ENCODE data around the gene PRKN. TPM values are rescaled to one million over a fixed set of nuclear protein-coding genes. Genes with fewer than 3 reads are reported as not detected.

PRKN gene
- total RNA-seq, 2 donors from 2014 or later = 3.3 to 4.8 TPM

GRCh38 chr6:161745594-161746141, 981.9 kb downstream of the PRKN start:
- TF ChIP-seq, protein P1, sequence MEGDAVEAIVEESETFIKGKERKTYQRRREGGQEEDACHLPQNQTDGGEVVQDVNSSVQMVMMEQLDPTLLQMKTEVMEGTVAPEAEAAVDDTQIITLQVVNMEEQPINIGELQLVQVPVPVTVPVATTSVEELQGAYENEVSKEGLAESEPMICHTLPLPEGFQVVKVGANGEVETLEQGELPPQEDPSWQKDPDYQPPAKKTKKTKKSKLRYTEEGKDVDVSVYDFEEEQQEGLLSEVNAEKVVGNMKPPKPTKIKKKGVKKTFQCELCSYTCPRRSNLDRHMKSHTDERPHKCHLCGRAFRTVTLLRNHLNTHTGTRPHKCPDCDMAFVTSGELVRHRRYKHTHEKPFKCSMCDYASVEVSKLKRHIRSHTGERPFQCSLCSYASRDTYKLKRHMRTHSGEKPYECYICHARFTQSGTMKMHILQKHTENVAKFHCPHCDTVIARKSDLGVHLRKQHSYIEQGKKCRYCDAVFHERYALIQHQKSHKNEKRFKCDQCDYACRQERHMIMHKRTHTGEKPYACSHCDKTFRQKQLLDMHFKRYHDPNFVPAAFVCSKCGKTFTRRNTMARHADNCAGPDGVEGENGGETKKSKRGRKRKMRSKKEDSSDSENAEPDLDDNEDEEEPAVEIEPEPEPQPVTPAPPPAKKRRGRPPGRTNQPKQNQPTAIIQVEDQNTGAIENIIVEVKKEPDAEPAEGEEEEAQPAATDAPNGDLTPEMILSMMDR (conservative IDR thresholded peaks at IDR 0.05) = no peak
- Mint-ChIP-seq H3K27me3 (ENCODE audit: insufficient read depth) (no peaks in the 10 kb centered on the region), H3K4me1 (peaks cover 20% of the 10 kb centered on the region), H3K36me3 (ENCODE audit: low read depth) (no peaks in the 10 kb centered on the region), H3K4me3 (no peak overlapping the region), H3K9me3 (no peaks in the 10 kb centered on the region), H3K27ac (no peak overlapping the region)
- no peak overlapping the region for H3K4me3 ChIP-seq (ENCODE audit: low read length)
- H3K27me3 ChIP-seq (ENCODE audit: control insufficient read depth, insufficient read depth, low read length, poor library complexity, severe bottlenecking) = no peaks in the 10 kb centered on the region
- H3K9me3 ChIP-seq (ENCODE audit: control insufficient read depth, low read length) = no peaks in the 10 kb centered on the region
- 68 to 76% methylated on average over 3 to 5 of the region's 5 CpGs for WGBS, 2 experiments (ENCODE audit: insufficient coverage in 1 of 2, insufficient read length in 1 of 2)
- DNase-seq = no peak
- no peak overlapping the region for H3K27ac ChIP-seq (ENCODE audit: low read depth, low read length)
- no peak overlapping the region for H3K9ac ChIP-seq (ENCODE audit: extremely low read depth, low read length, poor library complexity, severe bottlenecking)
- peaks cover 9% of the 10 kb centered on the region for H3K4me1 ChIP-seq (ENCODE audit: control insufficient read depth, insufficient read depth, low read length)
- no peaks in the 10 kb centered on the region for H3K36me3 ChIP-seq (ENCODE audit: control insufficient read depth, insufficient read depth, low read length)

DNA sequence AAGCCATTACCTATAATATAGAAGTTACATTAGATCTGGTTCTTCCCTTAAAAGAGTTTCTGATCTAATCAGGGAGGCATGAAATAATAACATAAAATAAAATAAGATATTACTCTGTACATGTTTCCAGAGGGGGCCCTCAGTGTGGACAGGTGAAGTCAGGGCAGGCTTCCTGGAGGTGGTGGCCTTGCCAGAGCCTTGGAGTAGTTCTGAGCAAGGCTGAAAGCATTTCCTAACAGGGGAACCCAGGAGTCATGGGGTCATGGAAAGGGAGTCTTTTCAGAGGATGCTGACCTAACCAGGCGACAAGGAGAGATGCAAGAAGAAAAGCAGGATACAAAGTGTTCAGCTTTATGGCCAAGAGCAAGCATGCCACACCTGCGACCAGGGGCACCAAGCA, 982.4 kb downstream of the PRKN start:
- WGBS, 2 experiments (ENCODE audit: insufficient coverage in 1 of 2, insufficient read length in 1 of 2) = 88 to 89% methylated on average over 1 to 2 of the region's 2 CpGs

DNA sequence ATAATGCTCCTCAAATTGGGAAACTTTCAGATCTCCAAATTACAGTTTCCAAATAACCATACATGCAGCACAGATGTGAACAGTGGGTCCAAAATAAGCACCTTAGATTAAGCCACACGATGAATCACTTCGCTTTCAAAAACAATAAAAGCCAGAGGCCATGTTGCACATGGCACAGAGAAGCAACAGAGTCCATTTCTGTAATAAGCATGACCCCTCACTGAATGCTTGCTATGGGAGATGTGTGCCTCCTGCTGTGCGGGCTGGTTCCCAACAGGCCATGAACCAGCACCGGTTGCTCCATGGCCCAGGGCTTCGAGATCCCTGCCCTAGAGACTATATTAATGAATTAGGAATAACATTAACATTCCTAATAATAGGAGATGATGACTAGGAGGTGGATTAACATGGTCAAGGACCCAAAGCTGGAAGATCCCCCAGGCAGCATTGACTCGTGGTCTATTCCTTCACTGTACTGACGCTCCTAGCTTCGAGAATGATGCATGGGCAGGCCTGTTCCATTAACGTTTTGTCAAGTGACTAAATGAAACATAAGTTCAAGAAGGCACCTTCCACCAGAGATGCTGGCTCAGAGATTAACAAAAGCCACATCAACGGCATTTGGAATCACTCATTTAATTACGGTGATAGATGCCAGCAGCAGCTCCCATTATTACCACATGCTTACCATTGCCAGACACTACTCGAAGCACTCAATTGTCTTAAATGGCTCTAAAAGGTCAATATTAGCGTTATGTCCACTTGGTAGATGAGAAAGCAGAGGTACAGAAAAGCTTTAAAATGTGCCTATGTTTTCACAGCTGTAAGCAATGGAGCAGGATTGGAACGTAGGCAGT, 983.1 kb downstream of the PRKN start:
- Histone ChIP-seq H3K9me3 (ENCODE audit: control insufficient read depth, low read length) (no peaks in the 10 kb centered on the region), H3K9ac (ENCODE audit: extremely low read depth, low read length, poor library complexity, severe bottlenecking) (no peak overlapping the region), H3K4me3 (ENCODE audit: low read length) (no peak overlapping the region), H3K4me1 (ENCODE audit: control insufficient read depth, insufficient read depth, low read length) (peaks cover 9% of the 10 kb centered on the region), H3K27me3 (ENCODE audit: control insufficient read depth, insufficient read depth, low read length, poor library complexity, severe bottlenecking) (no peaks in the 10 kb centered on the region), H3K36me3 (ENCODE audit: control insufficient read depth, insufficient read depth, low read length) (no peaks in the 10 kb centered on the region), H3K27ac (ENCODE audit: low read depth, low read length) (no peak overlapping the region)
- Mint-ChIP-seq H3K4me1 (peaks cover 17% of the 10 kb centered on the region), H3K4me3 (no peak overlapping the region), H3K9me3 (no peaks in the 10 kb centered on the region), H3K27ac (no peak overlapping the region), H3K27me3 (ENCODE audit: insufficient read depth) (no peaks in the 10 kb centered on the region), H3K36me3 (ENCODE audit: low read depth) (no peaks in the 10 kb centered on the region)
- 93 to 97% methylated on average over 10 to 13 of the region's 14 CpGs for WGBS, 2 experiments (ENCODE audit: insufficient coverage in 1 of 2, insufficient read length in 1 of 2)
- TF ChIP-seq, protein P1 (conservative IDR thresholded peaks at IDR 0.05) = no peak
- DNase-seq = no peak

More for the DNA sequence above, 982.4 kb downstream of the PRKN start:
- no peaks in the 10 kb centered on the region for H3K27me3 Mint-ChIP-seq (ENCODE audit: insufficient read depth)
- Histone ChIP-seq H3K36me3 (ENCODE audit: control insufficient read depth, insufficient read depth, low read length) (no peaks in the 10 kb centered on the region), H3K4me1 (ENCODE audit: control insufficient read depth, insufficient read depth, low read length) (peaks cover 9% of the 10 kb centered on the region), H3K4me3 (ENCODE audit: low read length) (no peak overlapping the region), H3K9ac (ENCODE audit: extremely low read depth, low read length, poor library complexity, severe bottlenecking) (no peak overlapping the region), H3K9me3 (ENCODE audit: control insufficient read depth, low read length) (no peaks in the 10 kb centered on the region), H3K27ac (ENCODE audit: low read depth, low read length) (no peak overlapping the region), H3K27me3 (ENCODE audit: control insufficient read depth, insufficient read depth, low read length, poor library complexity, severe bottlenecking) (no peaks in the 10 kb centered on the region)
- H3K4me1 Mint-ChIP-seq = peaks cover 20% of the 10 kb centered on the region
- DNase-seq = no peak
- no peaks in the 10 kb centered on the region for H3K9me3 Mint-ChIP-seq
- TF ChIP-seq, protein P1 (conservative IDR thresholded peaks at IDR 0.05) = no peak
- no peak overlapping the region for H3K4me3 Mint-ChIP-seq
- no peaks in the 10 kb centered on the region for H3K36me3 Mint-ChIP-seq (ENCODE audit: low read depth)
- no peak overlapping the region for H3K27ac Mint-ChIP-seq

Measured in endodermal cell (in vitro differentiated cells).